HFFc6 (cell line): ENCODE data around the gene NR1D1. TPM values are rescaled to one million over a fixed set of nuclear protein-coding genes. Genes with fewer than 3 reads are reported as not detected.
A peak's percentile ranks its signal among the peaks of the same experiment; 100 is the strongest.

Experiments used
- DNase-seq: peaks from one replicate; pipeline ENCODE4 v3.0.0-alpha.2; 2018
- H3K27ac Mint-ChIP-seq: 2 replicates; pipeline ENCODE4 v1.8.0; 2020; ENCODE audit warnings: mild to moderate bottlenecking, mixed read lengths
- H3K27me3 Mint-ChIP-seq: 2 replicates; pipeline ENCODE4 v1.8.0; 2021; ENCODE audit warnings: mild to moderate bottlenecking, moderate library complexity, mixed read lengths; ENCODE audit not compliant: insufficient read depth
- H3K36me3 Mint-ChIP-seq: 2 replicates; pipeline ENCODE4 v1.8.0; 2021; ENCODE audit warnings: low read depth, mixed read lengths
- H3K4me1 Mint-ChIP-seq: 2 replicates; pipeline ENCODE4 v1.8.0; 2020; ENCODE audit warnings: low read depth, mixed read lengths
- H3K4me3 Mint-ChIP-seq: 2 replicates; pipeline ENCODE4 v1.8.0; 2020; ENCODE audit warnings: mild to moderate bottlenecking, moderate library complexity, mixed read lengths
- H3K9me3 Mint-ChIP-seq: 2 replicates; pipeline ENCODE4 v1.8.0; 2020; ENCODE audit warnings: mild to moderate bottlenecking, mixed read lengths
- CTCF ChIP-seq: fragments of 200-600 bp; sonication (generic); IDR thresholded peaks from 2 replicates; pipeline ENCODE4 v1.5.0; 2021; ENCODE audit warnings: antibody characterized with exemption, mild to moderate bottlenecking
- total RNA-seq, 6 experiments: library from RNA; stranded (reverse); fragmentation: NEBNext Ultra II Directional; extraction: Animal tissue kit (Norgen Biotek cat#: 25700); gene quantifications; 2 replicates in 1 of 6; 3 replicates in 5 of 6; pipeline ENCODE4 v1.2.3, GENCODE V29; 2021

NR1D1 gene
- total RNA-seq, 6 experiments from 2014 or later, result 11.2 to 15.8 (median 15.1) TPM

- no peak for DNase-seq
- peak overlapping the region; percentile 100 for H3K4me3 Mint-ChIP-seq
- peaks cover 9% of the 10 kb centered on the region for H3K27me3 Mint-ChIP-seq
- H3K4me1 Mint-ChIP-seq, result peaks cover 66% of the 10 kb centered on the region
- H3K27ac Mint-ChIP-seq, result peak overlapping the region; percentile 98
- peaks cover 20% of the 10 kb centered on the region for H3K36me3 Mint-ChIP-seq
- no peak for TF ChIP-seq CTCF
- no peaks in the 10 kb centered on the region for H3K9me3 Mint-ChIP-seq
Measured at GRCh38 chr17:40101367-40102210, 1.2 kb upstream of the NR1D1 start.

- H3K27me3 Mint-ChIP-seq, result peaks cover 9% of the 10 kb centered on the region
- peak; percentile 99 for DNase-seq
- peaks cover 64% of the 10 kb centered on the region for H3K4me1 Mint-ChIP-seq
- TF ChIP-seq CTCF, result no peak
- peaks cover 26% of the 10 kb centered on the region for H3K36me3 Mint-ChIP-seq
- peak overlapping the region; percentile 98 for H3K27ac Mint-ChIP-seq
- no peaks in the 10 kb centered on the region for H3K9me3 Mint-ChIP-seq
- peak overlapping the region; percentile 100 for H3K4me3 Mint-ChIP-seq
Measured at GRCh38 chr17:40100669-40101366, 429 bp upstream of the NR1D1 start.

- no peak for TF ChIP-seq CTCF
- H3K36me3 Mint-ChIP-seq, result peaks cover 34% of the 10 kb centered on the region
- H3K9me3 Mint-ChIP-seq, result no peaks in the 10 kb centered on the region
- H3K27ac Mint-ChIP-seq, result peak overlapping the region; percentile 98
- peaks cover 54% of the 10 kb centered on the region for H3K4me1 Mint-ChIP-seq
- H3K27me3 Mint-ChIP-seq, result peaks cover 14% of the 10 kb centered on the region
- no peak for DNase-seq
- peak overlapping the region; percentile 100 for H3K4me3 Mint-ChIP-seq
Measured at GRCh38 chr17:40099619-40100418, 570 bp downstream of the NR1D1 start.

- H3K9me3 Mint-ChIP-seq, result no peaks in the 10 kb centered on the region
- peaks cover 11% of the 10 kb centered on the region for H3K27me3 Mint-ChIP-seq
- H3K27ac Mint-ChIP-seq, result peak overlapping the region; percentile 98
- DNase-seq, result peak; percentile 99
- H3K36me3 Mint-ChIP-seq, result peaks cover 39% of the 10 kb centered on the region
- peaks cover 50% of the 10 kb centered on the region for H3K4me1 Mint-ChIP-seq
- TF ChIP-seq CTCF, result no peak
- H3K4me3 Mint-ChIP-seq, result peak overlapping the region; percentile 100
Measured at GRCh38 chr17:40098846-40099618, 1.4 kb downstream of the NR1D1 start.
